Endothelial cell of hepatic sinusoid (primary cell): ENCODE measurements around the gene ITGB5.

Experiments used
- in situ Hi-C: cut with HindIII; loops from 2 replicates; pipeline ENCODE4 v1.10.0; 2017; ENCODE audit warnings: low sequenced_read_pairs

Gene ITGB5

GRCh38 chr3:124816206-124816605 is 71.0 kb downstream of the ITGB5 start:
- in situ Hi-C loops: no loop called here

- in situ Hi-C loops: no loop called here
Observed at GRCh38 chr3:124815781-124816180, 71.4 kb downstream of the ITGB5 start.

- in situ Hi-C loops: no loop called here
Observed at GRCh38 chr3:124814620-124815421, 72.3 kb downstream of the ITGB5 start.

- in situ Hi-C loops: no loop called here
Observed at GRCh38 chr3:124813541-124813940, 73.6 kb downstream of the ITGB5 start.

- in situ Hi-C loops: no loop called here
Observed at GRCh38 chr3:124812291-124813265, 74.6 kb downstream of the ITGB5 start.

- in situ Hi-C loops: no loop called here
Observed at GRCh38 chr3:124811436-124811835, 75.7 kb downstream of the ITGB5 start.

- in situ Hi-C loops: no loop called here
Observed at GRCh38 chr3:124810970-124811369, 76.2 kb downstream of the ITGB5 start.

GRCh38 chr3:124809039-124809438 is 78.1 kb downstream of the ITGB5 start:
- in situ Hi-C loops: no loop called here

- in situ Hi-C loops: no loop called here
Observed at GRCh38 chr3:124805671-124806070, 81.5 kb downstream of the ITGB5 start.

- in situ Hi-C loops: no loop called here
Observed at GRCh38 chr3:124804875-124805274, 82.3 kb downstream of the ITGB5 start.

GRCh38 chr3:124802702-124803101 is 84.5 kb downstream of the ITGB5 start:
- in situ Hi-C loops: no loop called here

GRCh38 chr3:124802061-124802698 is 85.0 kb downstream of the ITGB5 start:
- in situ Hi-C loops: no loop called here

- in situ Hi-C loops: no loop called here
Observed at GRCh38 chr3:124800511-124801258, 86.5 kb downstream of the ITGB5 start.

GRCh38 chr3:124800076-124800475 is 87.1 kb downstream of the ITGB5 start:
- in situ Hi-C loops: no loop called here

GRCh38 chr3:124799676-124800075 is 87.5 kb downstream of the ITGB5 start:
- in situ Hi-C loops: no loop called here

- in situ Hi-C loops: no loop called here
Observed at GRCh38 chr3:124797426-124797945, 89.7 kb downstream of the ITGB5 start.

GRCh38 chr3:124796477-124796876 is 90.7 kb downstream of the ITGB5 start:
- in situ Hi-C loops: no loop called here

GRCh38 chr3:124793054-124793739 is 94.0 kb downstream of the ITGB5 start:
- in situ Hi-C loops: loop anchor here (5.0 kb wide), 1 partner anchor 59 kb away; no protein-coding TSS in a partner anchor

- in situ Hi-C loops: loop anchor here (5.0 kb wide), 1 partner anchor 60 kb away; no protein-coding TSS in a partner anchor
Observed at GRCh38 chr3:124792341-124793040, 94.7 kb downstream of the ITGB5 start.
